ENCODE results near the gene KLHL41. TPM values are rescaled to one million over a fixed set of nuclear protein-coding genes. Genes with fewer than 3 reads are reported as not detected.
"Not testable (repeated sequence)": the region's sequence is repeated elsewhere in the genome, so short reads cannot be mapped to it uniquely, and the experiment has no call there.

KLHL41 gene
- total and polyA plus RNA-seq, 10 of the 15 experiments (the other 5 are each of a cell fraction or from before 2014, with no cell fraction given): 0.03 to 0.38 (median 0.10) TPM; not detected in 3

DNA sequence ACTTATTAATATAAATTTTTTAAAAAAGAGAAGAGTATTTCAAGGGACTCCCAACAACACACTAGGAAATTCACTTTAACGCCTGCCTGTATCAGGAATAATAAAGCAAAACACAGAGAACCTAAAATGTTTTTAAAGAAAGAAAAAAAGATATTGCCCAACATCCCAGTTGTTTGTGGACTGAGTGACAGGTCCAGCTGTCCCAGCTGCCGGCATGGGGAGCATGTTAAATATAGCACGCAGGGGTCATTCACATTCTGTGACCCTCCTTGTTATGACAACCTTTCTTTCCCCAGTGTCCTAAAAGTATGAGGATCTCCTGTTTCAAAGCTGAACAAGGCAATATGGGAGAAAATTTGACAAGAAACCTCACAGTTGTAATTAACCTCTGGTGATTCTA is 4.4 kb downstream of the KLHL41 start (continued):
- TF ChIP-seq, protein P1, sequence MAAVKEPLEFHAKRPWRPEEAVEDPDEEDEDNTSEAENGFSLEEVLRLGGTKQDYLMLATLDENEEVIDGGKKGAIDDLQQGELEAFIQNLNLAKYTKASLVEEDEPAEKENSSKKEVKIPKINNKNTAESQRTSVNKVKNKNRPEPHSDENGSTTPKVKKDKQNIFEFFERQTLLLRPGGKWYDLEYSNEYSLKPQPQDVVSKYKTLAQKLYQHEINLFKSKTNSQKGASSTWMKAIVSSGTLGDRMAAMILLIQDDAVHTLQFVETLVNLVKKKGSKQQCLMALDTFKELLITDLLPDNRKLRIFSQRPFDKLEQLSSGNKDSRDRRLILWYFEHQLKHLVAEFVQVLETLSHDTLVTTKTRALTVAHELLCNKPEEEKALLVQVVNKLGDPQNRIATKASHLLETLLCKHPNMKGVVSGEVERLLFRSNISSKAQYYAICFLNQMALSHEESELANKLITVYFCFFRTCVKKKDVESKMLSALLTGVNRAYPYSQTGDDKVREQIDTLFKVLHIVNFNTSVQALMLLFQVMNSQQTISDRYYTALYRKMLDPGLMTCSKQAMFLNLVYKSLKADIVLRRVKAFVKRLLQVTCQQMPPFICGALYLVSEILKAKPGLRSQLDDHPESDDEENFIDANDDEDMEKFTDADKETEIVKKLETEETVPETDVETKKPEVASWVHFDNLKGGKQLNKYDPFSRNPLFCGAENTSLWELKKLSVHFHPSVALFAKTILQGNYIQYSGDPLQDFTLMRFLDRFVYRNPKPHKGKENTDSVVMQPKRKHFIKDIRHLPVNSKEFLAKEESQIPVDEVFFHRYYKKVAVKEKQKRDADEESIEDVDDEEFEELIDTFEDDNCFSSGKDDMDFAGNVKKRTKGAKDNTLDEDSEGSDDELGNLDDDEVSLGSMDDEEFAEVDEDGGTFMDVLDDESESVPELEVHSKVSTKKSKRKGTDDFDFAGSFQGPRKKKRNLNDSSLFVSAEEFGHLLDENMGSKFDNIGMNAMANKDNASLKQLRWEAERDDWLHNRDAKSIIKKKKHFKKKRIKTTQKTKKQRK (IDR thresholded peaks at IDR 0.05; ENCODE audit: low read depth, low read length): no peak
- TF ChIP-seq SP1 (IDR thresholded peaks at IDR 0.05; ENCODE audit: low read depth, low read length): no peak
- no peak for TF ChIP-seq SIN3A (IDR thresholded peaks at IDR 0.05; ENCODE audit: low read depth, low read length)
- TF ChIP-seq, protein P2, sequence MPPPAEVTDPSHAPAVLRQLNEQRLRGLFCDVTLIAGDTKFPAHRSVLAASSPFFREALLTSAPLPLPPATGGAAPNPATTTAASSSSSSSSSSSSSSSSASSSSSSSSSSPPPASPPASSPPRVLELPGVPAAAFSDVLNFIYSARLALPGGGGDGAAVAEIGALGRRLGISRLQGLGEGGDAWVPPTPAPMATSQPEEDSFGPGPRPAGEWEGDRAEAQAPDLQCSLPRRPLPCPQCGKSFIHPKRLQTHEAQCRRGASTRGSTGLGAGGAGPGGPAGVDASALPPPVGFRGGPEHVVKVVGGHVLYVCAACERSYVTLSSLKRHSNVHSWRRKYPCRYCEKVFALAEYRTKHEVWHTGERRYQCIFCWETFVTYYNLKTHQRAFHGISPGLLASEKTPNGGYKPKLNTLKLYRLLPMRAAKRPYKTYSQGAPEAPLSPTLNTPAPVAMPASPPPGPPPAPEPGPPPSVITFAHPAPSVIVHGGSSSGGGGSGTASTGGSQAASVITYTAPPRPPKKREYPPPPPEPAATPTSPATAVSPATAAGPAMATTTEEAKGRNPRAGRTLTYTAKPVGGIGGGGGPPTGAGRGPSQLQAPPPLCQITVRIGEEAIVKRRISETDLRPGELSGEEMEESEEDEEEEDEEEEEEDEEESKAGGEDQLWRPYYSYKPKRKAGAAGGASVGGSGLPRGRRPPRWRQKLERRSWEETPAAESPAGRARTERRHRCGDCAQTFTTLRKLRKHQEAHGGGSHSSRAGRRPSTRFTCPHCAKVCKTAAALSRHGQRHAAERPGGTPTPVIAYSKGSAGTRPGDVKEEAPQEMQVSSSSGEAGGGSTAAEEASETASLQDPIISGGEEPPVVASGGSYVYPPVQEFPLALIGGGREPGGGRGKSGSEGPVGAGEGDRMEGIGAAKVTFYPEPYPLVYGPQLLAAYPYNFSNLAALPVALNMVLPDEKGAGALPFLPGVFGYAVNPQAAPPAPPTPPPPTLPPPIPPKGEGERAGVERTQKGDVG (CRISPR knock-in tag; IDR thresholded peaks at IDR 0.05): no peak
- TF ChIP-seq ZSCAN29 (IDR thresholded peaks at IDR 0.05): no peak
- no peak for TF ChIP-seq BCL11A (IDR thresholded peaks at IDR 0.05; ENCODE audit: low read depth, low read length)

DNA sequence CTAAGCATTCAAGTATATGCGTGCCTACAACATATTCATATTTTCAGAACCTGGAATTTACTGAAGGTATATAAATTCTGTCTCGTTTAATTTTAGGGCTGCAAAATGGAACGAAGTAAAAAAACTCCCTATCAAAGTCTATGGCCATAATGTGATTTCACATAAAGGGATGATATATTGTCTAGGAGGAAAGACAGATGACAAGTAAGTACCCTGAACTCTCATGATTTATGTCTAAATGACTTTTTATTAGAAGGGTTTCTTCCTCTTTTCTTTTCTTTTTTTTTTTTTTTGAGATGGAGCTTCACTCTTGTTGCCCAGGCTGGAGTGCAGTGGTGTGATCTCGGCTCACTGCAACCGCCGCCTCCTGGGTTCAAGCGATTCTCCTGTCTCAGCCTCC is 5.3 kb downstream of the KLHL41 start:
- H3K4me3 ChIP-seq; POLR2A ChIA-PET; H3K36me3 ChIP-seq (ENCODE audit: control insufficient read depth in 2 of 2, insufficient read depth in 2 of 2, low read length in 1 of 2); SMC1A ChIA-PET (ENCODE audit: uncharacterized antibody, unreplicated experiment); CTCF ChIA-PET; H3K9me3 ChIP-seq (replicated peaks; ENCODE audit: control insufficient read depth, insufficient read depth, low read length); H3K9ac ChIP-seq (ENCODE audit: control insufficient read depth, insufficient read depth, low read length); DNase-seq (ENCODE audit: low read depth, low spot score); FAIRE-seq; BruUV-seq (replicated peaks); H3K4me1 ChIP-seq (ENCODE audit: control insufficient read depth, insufficient read depth, low read length); intact Hi-C loops (cut with micrococcal nuclease; ENCODE audit: unreplicated experiment); H3K79me2 ChIP-seq (ENCODE audit: control insufficient read depth, insufficient read depth, low read length); ATAC-seq; H4K20me1 ChIP-seq (ENCODE audit: control insufficient read depth, insufficient read depth); H2AFZ ChIP-seq (ENCODE audit: control insufficient read depth, low read depth, low read length); H3K27ac ChIP-seq (ENCODE audit: control insufficient read depth, insufficient read depth); H3K4me2 ChIP-seq (ENCODE audit: control insufficient read depth, insufficient read depth); H3K27me3 ChIP-seq (replicated peaks in 1 of 2; ENCODE audit: control insufficient read depth in 2 of 2, insufficient read depth in 2 of 2, low read length in 1 of 2); RAD21 ChIA-PET (ENCODE audit: unreplicated experiment); in situ Hi-C loops (cut with MboI): not testable (repeated sequence)
- 62% methylated on average over 4 of the region's 7 CpGs for WGBS (ENCODE audit: insufficient coverage, insufficient replicate concordance, low lambda C conversion rate, missing lambda C conversion rate)

DNA sequence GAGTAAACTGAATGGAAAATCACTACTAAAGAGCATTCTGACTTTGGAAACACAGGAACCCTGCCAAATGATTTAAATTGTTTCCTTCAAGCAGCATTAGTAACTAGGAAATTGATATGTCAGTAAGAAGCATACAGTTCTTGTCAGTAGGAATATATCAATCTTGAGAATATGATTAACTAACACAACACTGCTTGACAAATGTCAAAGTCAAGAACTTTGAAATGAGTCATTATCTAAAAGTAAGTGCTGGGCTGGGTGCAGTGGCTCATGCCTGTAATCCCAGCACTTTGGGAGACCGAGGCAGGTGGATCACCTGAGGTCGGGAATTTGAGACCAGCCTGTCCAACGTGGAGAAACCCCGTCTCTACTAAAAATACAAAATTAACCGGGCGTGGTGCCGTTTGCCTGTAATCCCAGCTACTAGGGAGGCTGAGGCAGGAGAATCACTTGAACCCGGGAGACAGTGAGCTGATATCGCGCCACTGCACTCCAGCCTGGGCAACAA is 7.0 kb downstream of the KLHL41 start:
- H4K20me1 ChIP-seq (ENCODE audit: control insufficient read depth, insufficient read depth); H3K4me2 ChIP-seq (ENCODE audit: control insufficient read depth, insufficient read depth); DNase-seq (ENCODE audit: low read depth, low spot score); H3K9me3 ChIP-seq (replicated peaks; ENCODE audit: control insufficient read depth, insufficient read depth, low read length); H3K36me3 ChIP-seq (ENCODE audit: control insufficient read depth in 2 of 2, insufficient read depth in 2 of 2, low read length in 1 of 2); SMC1A ChIA-PET (ENCODE audit: uncharacterized antibody, unreplicated experiment); ATAC-seq; H3K4me3 ChIP-seq; intact Hi-C loops (cut with micrococcal nuclease; ENCODE audit: unreplicated experiment); FAIRE-seq; H3K4me1 ChIP-seq (ENCODE audit: control insufficient read depth, insufficient read depth, low read length); H2AFZ ChIP-seq (ENCODE audit: control insufficient read depth, low read depth, low read length); POLR2A ChIA-PET; H3K27ac ChIP-seq (ENCODE audit: control insufficient read depth, insufficient read depth); H3K27me3 ChIP-seq (replicated peaks in 1 of 2; ENCODE audit: control insufficient read depth in 2 of 2, insufficient read depth in 2 of 2, low read length in 1 of 2); in situ Hi-C loops (cut with MboI); RAD21 ChIA-PET (ENCODE audit: unreplicated experiment); H3K79me2 ChIP-seq (ENCODE audit: control insufficient read depth, insufficient read depth, low read length); H3K9ac ChIP-seq (ENCODE audit: control insufficient read depth, insufficient read depth, low read length); BruUV-seq (replicated peaks): not testable (repeated sequence)
- CTCF ChIA-PET: interaction anchor here (1.1 kb wide), 1 partner anchor 9 kb away, joined by 3 read pairs; no protein-coding TSS in a partner anchor
- WGBS (ENCODE audit: insufficient coverage, insufficient replicate concordance, low lambda C conversion rate, missing lambda C conversion rate): 94% methylated on average over 10 of the region's 10 CpGs

All from GM12878 (cell line).